Smooth muscle cell (in vitro differentiated cells): ENCODE measurements around the gene TSPEAR. TPM values are rescaled to one million over a fixed set of nuclear protein-coding genes. Genes with fewer than 3 reads are reported as not detected.
"Not testable (repeated sequence)": the region's sequence is repeated elsewhere in the genome, so short reads cannot be mapped to it uniquely, and the experiment has no call there.

ENCODE experiments used
- DNase-seq: peaks from one replicate; lab custom pipeline; 2025; ENCODE audit not compliant: unreplicated experiment; lab: John Stamatoyannopoulos, UW
- H2AFZ ChIP-seq: fragments of 200-600 bp; sonication (generic); 2 replicates; pipeline ENCODE4 v1.6.0; 2016; ENCODE audit warnings: antibody characterized with exemption, low read depth, mild to moderate bottlenecking
- H3F3A ChIP-seq: fragments of 200-600 bp; sonication (generic); 2 replicates; pipeline ENCODE4 v1.6.0; 2017; ENCODE audit warnings: antibody characterized with exemption, low read depth
- H3K27ac ChIP-seq: fragments of 200-600 bp; sonication (generic); 2 replicates; pipeline ENCODE4 v1.5.1; 2016; ENCODE audit warnings: low read depth, mild to moderate bottlenecking
- H3K27me3 ChIP-seq: fragments of 200-600 bp; sonication (generic); 2 replicates; pipeline ENCODE4 v1.6.1; 2016; ENCODE audit warnings: low read depth, mild to moderate bottlenecking
- H3K36me3 ChIP-seq: fragments of 200-600 bp; sonication (generic); 2 replicates; pipeline ENCODE4 v1.5.1; 2016; ENCODE audit warnings: low read depth
- H3K4me1 ChIP-seq: fragments of 200-600 bp; sonication (generic); 2 replicates; pipeline ENCODE4 v1.5.1; 2016; ENCODE audit warnings: low read depth
- H3K4me2 ChIP-seq: fragments of 200-600 bp; sonication (generic); 2 replicates; pipeline ENCODE4 v1.6.0; 2016; ENCODE audit warnings: mild to moderate bottlenecking
- H3K4me3 ChIP-seq: fragments of 200-600 bp; sonication (generic); 2 replicates; pipeline ENCODE4 v1.5.1; 2016; ENCODE audit warnings: mild to moderate bottlenecking
- H3K79me2 ChIP-seq: fragments of 200-600 bp; sonication (generic); 2 replicates; pipeline ENCODE4 v1.6.0; 2016; ENCODE audit warnings: low read depth, mild to moderate bottlenecking
- H3K9ac ChIP-seq: fragments of 200-600 bp; sonication (generic); 2 replicates; pipeline ENCODE4 v1.6.0; 2016; ENCODE audit warnings: low read depth
- H3K9me3 ChIP-seq: fragments of 200-600 bp; sonication (generic); replicated peaks from 2 replicates; pipeline ENCODE4 v1.5.1; 2016; ENCODE audit warnings: low read depth
- H4K20me1 ChIP-seq: fragments of 200-600 bp; sonication (generic); 2 replicates; pipeline ENCODE4 v1.6.0; 2016; ENCODE audit warnings: low read depth
- WGBS: methylation state at CpG from one replicate; pipeline ENCODE4 v1.1.7; 2016; ENCODE audit warnings: low lambda C conversion rate; 5-methylcytosine and 5-hydroxymethylcytosine counted together
- polyA plus RNA-seq: library from polyadenylated mRNA; unstranded; fragments of >200 nt; fragmentation: Nextera tagmentation; extraction: Ambion mirVana; gene quantifications from 2 replicates; pipeline ENCODE4 v1.2.1, GENCODE V29; 2016
- total RNA-seq: library from RNA; depleted of rRNA; stranded (reverse); fragments of >200 nt; gene quantifications from 2 replicates; pipeline ENCODE4 v1.2.3, GENCODE V29; 2014
- TF ChIP-seq, protein P1 (sequence below): fragments of 200-600 bp; sonication (generic); IDR thresholded peaks from 2 replicates; pipeline ENCODE4 v1.5.1; 2017; ENCODE audit warnings: borderline replicate concordance, mild to moderate bottlenecking, antibody characterized with exemption; ENCODE audit not compliant: insufficient read depth, poor library complexity, severe bottlenecking

TSPEAR gene
- total and polyA plus RNA-seq, 2 experiments from 2014 or later: 0.71 TPM; not detected in 1

GRCh38 chr21:44575307-44576024, 135.9 kb downstream of the TSPEAR start:
- H3K4me2 ChIP-seq: no peak overlapping the region
- no peak overlapping the region for H2AFZ ChIP-seq
- 93% methylated on average over 20 of the region's 20 CpGs for WGBS
- H3K9ac ChIP-seq: no peak overlapping the region
- no peaks in the 10 kb centered on the region for H3K4me1 ChIP-seq
- no peaks in the 10 kb centered on the region for H3K36me3 ChIP-seq
- TF ChIP-seq, protein P1, sequence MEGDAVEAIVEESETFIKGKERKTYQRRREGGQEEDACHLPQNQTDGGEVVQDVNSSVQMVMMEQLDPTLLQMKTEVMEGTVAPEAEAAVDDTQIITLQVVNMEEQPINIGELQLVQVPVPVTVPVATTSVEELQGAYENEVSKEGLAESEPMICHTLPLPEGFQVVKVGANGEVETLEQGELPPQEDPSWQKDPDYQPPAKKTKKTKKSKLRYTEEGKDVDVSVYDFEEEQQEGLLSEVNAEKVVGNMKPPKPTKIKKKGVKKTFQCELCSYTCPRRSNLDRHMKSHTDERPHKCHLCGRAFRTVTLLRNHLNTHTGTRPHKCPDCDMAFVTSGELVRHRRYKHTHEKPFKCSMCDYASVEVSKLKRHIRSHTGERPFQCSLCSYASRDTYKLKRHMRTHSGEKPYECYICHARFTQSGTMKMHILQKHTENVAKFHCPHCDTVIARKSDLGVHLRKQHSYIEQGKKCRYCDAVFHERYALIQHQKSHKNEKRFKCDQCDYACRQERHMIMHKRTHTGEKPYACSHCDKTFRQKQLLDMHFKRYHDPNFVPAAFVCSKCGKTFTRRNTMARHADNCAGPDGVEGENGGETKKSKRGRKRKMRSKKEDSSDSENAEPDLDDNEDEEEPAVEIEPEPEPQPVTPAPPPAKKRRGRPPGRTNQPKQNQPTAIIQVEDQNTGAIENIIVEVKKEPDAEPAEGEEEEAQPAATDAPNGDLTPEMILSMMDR: no peak
- H3F3A ChIP-seq: no peaks in the 10 kb centered on the region
- no peak overlapping the region for H3K27ac ChIP-seq
- H3K4me3 ChIP-seq: no peak overlapping the region
- peaks cover 8% of the 10 kb centered on the region for H3K9me3 ChIP-seq
- H3K27me3 ChIP-seq: no peaks in the 10 kb centered on the region
- no peaks in the 10 kb centered on the region for H4K20me1 ChIP-seq
- no peaks in the 10 kb centered on the region for H3K79me2 ChIP-seq
- DNase-seq: no peak

- DNase-seq: no peak
- 83% methylated on average over 18 of the region's 21 CpGs for WGBS
These were observed 136.7 kb downstream of the TSPEAR start for GRCh38 chr21:44574457-44575306.

DNA sequence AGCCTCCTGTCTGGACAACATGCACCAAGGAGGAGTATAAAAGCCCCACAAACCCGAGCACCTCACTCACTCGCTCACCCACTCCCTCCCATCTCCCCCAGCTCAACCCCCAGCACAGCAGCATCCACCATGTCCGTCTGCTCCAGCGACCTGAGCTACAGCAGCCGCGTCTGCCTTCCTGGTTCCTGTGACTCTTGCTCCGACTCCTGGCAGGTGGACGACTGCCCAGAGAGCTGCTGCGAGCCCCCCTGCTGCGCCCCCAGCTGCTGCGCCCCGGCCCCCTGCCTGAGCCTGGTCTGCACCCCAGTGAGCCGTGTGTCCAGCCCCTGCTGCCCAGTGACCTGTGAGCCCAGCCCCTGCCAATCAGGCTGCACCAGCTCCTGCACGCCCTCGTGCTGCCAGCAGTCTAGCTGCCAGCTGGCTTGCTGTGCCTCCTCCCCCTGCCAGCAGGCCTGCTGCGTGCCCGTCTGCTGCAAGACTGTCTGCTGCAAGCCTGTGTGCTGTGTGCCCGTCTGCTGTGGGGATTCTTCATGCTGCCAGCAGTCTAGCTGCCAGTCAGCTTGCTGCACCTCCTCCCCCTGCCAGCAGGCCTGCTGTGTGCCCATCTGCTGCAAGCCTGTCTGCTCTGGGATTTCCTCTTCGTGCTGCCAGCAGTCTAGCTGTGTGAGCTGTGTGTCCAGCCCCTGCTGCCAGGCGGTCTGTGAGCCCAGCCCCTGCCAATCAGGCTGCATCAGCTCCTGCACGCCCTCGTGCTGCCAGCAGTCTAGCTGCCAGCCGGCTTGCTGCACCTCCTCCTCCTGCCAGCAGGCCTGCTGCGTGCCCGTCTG, 137.5 kb downstream of the TSPEAR start, which contains the start of gene KRTAP10-4:
Gene KRTAP10-4, plus strand, starts transcription at position 100 of the 827 bp plus-strand sequence. Its CDS starts 30 bp downstream, at position 130.
- not testable (repeated sequence) for H3K27ac ChIP-seq, H3K4me3 ChIP-seq, H3K36me3 ChIP-seq, H2AFZ ChIP-seq, H3K4me1 ChIP-seq, H4K20me1 ChIP-seq, H3K27me3 ChIP-seq, DNase-seq, H3K79me2 ChIP-seq, H3K4me2 ChIP-seq, H3K9me3 ChIP-seq, H3F3A ChIP-seq, H3K9ac ChIP-seq
- 85% methylated on average over 23 of the region's 25 CpGs for WGBS

More at GRCh38 chr21:44574457-44575306, 136.7 kb downstream of the TSPEAR start:
- no peaks in the 10 kb centered on the region for H3K27me3 ChIP-seq
- H2AFZ ChIP-seq: no peak overlapping the region
- no peaks in the 10 kb centered on the region for H3F3A ChIP-seq
- no peaks in the 10 kb centered on the region for H4K20me1 ChIP-seq
- H3K9ac ChIP-seq: no peak overlapping the region
- no peak overlapping the region for H3K4me3 ChIP-seq
- TF ChIP-seq, protein P1: no peak
- no peak overlapping the region for H3K4me2 ChIP-seq
- no peaks in the 10 kb centered on the region for H3K36me3 ChIP-seq
- no peaks in the 10 kb centered on the region for H3K79me2 ChIP-seq
- no peaks in the 10 kb centered on the region for H3K4me1 ChIP-seq
- H3K9me3 ChIP-seq: peaks cover 8% of the 10 kb centered on the region
- H3K27ac ChIP-seq: no peak overlapping the region
